Measurements from ENCODE around the gene TRMT1. TPM values are rescaled to one million over a fixed set of nuclear protein-coding genes. Genes with fewer than 3 reads are reported as not detected.

The TRMT1 gene
- total and polyA plus RNA-seq, 2 of the 8 experiments (the other 6 are each of a cell fraction or from before 2014, with no cell fraction given) = 77.4 to 99.3 TPM

GRCh38 chr19:13077240-13077639 is 39.3 kb downstream of the TRMT1 start:
- H3K27ac ChIP-seq (ENCODE audit: low read depth, low read length) = no peak overlapping the region
- H3K4me2 ChIP-seq (ENCODE audit: insufficient read depth in 1 of 2, low read depth in 2 of 2, low read length in 2 of 2) = peak overlapping the region; percentile 49 to 53; a peak in 3 of 4 replicates

More at GRCh38 chr19:13077240-13077639, 39.3 kb downstream of the TRMT1 start:
- Histone ChIP-seq H2BK120ac (replicated peaks; ENCODE audit: low read depth, low read length) (no peak overlapping the region), H2AFZ (ENCODE audit: low read length) (no peak overlapping the region), H2BK12ac (ENCODE audit: low read depth, low read length) (0 out of 2 replicates have a peak overlapping the region, but pooled peaks have one; percentile 39), H3K9me3 (ENCODE audit: insufficient read depth in 2 of 2, low read depth in 1 of 2, low read length in 1 of 2) (no peaks in the 10 kb centered on the region), H3K4ac (replicated peaks; ENCODE audit: insufficient read length, low read depth, low read length) (no peak overlapping the region), H3K23ac (ENCODE audit: insufficient read length) (no peak overlapping the region), H4K91ac (replicated peaks; ENCODE audit: insufficient read length, low read length) (peak overlapping the region; percentile 38), H3K4me1 (replicated peaks in 1 of 4; ENCODE audit: control insufficient read depth in 3 of 4, insufficient read depth in 4 of 4, low read length in 3 of 4) (peaks cover 9 to 34% (median 24%) of the 10 kb centered on the region in 4 experiments), H3K56ac (replicated peaks; ENCODE audit: insufficient read length, low read depth, low read length) (no peak overlapping the region), H2BK15ac (ENCODE audit: low read length) (peak overlapping the region; percentile 61), H3K79me1 (ENCODE audit: low read depth, low read length) (no peaks in the 10 kb centered on the region), H3K79me2 (ENCODE audit: control insufficient read depth in 1 of 2, insufficient read depth in 2 of 2, low read length in 2 of 2) (no peaks in the 10 kb centered on the region), H2BK5ac (ENCODE audit: low read depth, low read length) (peak overlapping the region; percentile 40; the same call in 1 of the 2 replicates), H3K4me3 (ENCODE audit: extremely low read depth in 1 of 4, insufficient read depth in 2 of 4, low read depth in 3 of 4, low read length in 4 of 4) (peak overlapping the region in 1 of 4 experiments; percentile 13; a peak in 1 of 8 replicates), H2BK20ac (ENCODE audit: low read length) (no peak overlapping the region), H3K9ac (replicated peaks in 1 of 4; ENCODE audit: extremely low read depth in 1 of 4, low read depth in 3 of 4, low read length in 3 of 4) (no peak overlapping the region), H2AK5ac (ENCODE audit: low read depth, low read length) (no peak overlapping the region), H3K14ac (ENCODE audit: insufficient read length) (no peak overlapping the region), H4K8ac (ENCODE audit: extremely low read depth, insufficient read depth, low read length) (no peak overlapping the region), H4K20me1 (replicated peaks in 1 of 2; ENCODE audit: control insufficient read depth in 1 of 2, insufficient read depth in 2 of 2, low read length in 2 of 2) (no peaks in the 10 kb centered on the region), H3K36me3 (ENCODE audit: control insufficient read depth in 2 of 4, insufficient read depth in 4 of 4, low read length in 3 of 4) (no peaks in the 10 kb centered on the region), H3K23me2 (ENCODE audit: low read depth, low read length) (0 out of 2 replicates have a peak, but pooled peaks cover 1% of the 10 kb centered on the region), H4K5ac (ENCODE audit: insufficient read length, low read depth, low read length) (no peak overlapping the region), H3K18ac (ENCODE audit: extremely low read depth, low read length) (peak overlapping the region; percentile 60; the same call in 1 of the 2 replicates), H3K27me3 (replicated peaks in 1 of 4; ENCODE audit: control insufficient read depth in 3 of 4, extremely low read depth in 1 of 4, insufficient read depth in 3 of 4, low read length in 3 of 4) (peaks cover 0 to 18% (median 16%) of the 10 kb centered on the region in 4 experiments; a peak in 6 of 7 replicates)
- ChIA-PET CTCF (ENCODE audit: partially characterized antibody) (interaction anchor here (0.8 to 48.8 kb wide), 8 partner anchors 9 to 101 kb away, joined by 3 to 1145 read pairs (median 18); no protein-coding TSS in a partner anchor), POLR2A (ENCODE audit: partially characterized antibody) (interaction anchor here (0.7 to 2.5 kb wide), 6 partner anchors 14 to 123 kb away, joined by 3 to 7 read pairs (median 3); no protein-coding TSS in a partner anchor)
- WGBS, 2 experiments (ENCODE audit: extremely low coverage in 1 of 2, insufficient coverage in 1 of 2, insufficient read length in 1 of 2, insufficient replicate concordance in 2 of 2, low coverage in 1 of 2, low lambda C conversion rate in 2 of 2, missing lambda C conversion rate in 1 of 2) = 64% methylated on average over 11 of the region's 11 CpGs; no CpG with 5 or more reads in 1 of the 2 experiments
- TF ChIP-seq TCF12 (IDR thresholded peaks at IDR 0.05; ENCODE audit: low read depth, low read length) (0 out of 2 replicates have a peak, but pooled peaks have one; percentile 48), EP300 (IDR thresholded peaks at IDR 0.05; ENCODE audit: borderline replicate concordance in 1 of 2, low read depth in 2 of 2, low read length in 2 of 2) (no peak)
- DNase-seq (ENCODE audit: low read depth in 1 of 2, low spot score in 2 of 2) (no peak), FAIRE-seq (no peak)

Measured in H1 (cell line).